Endothelial cell of umbilical vein (primary cell): ENCODE data around the gene SFMBT1. TPM values are rescaled to one million over a fixed set of nuclear protein-coding genes. Genes with fewer than 3 reads are reported as not detected.

Source experiments
- BruUV-seq: library from RNA; stranded (reverse); fragments of 400-500 nt; replicated peaks from 2 replicates; lab custom pipeline; 2021; lab: Mats Ljungman, UMichigan
- CTCF ChIA-PET: fragments of 300-600, 350-600 bp; sonication (Branson Sonifier 250); formaldehyde crosslinking; loops from one replicate; lab custom pipeline; 2021; ENCODE audit warnings: antibody characterized with exemption, inconsistent platforms; lab: Charles Lee
- POLR2A ChIA-PET: fragments of 300-600, 350-600 bp; sonication (Branson Sonifier 250); formaldehyde crosslinking; loops from one replicate; lab custom pipeline; 2021; ENCODE audit warnings: antibody characterized with exemption, inconsistent platforms; lab: Charles Lee
- DNase-seq: peaks from one replicate; pipeline ENCODE4 v3.0.0-alpha.2; 2011; ENCODE audit warnings: low read depth, low spot score
- FAIRE-seq: peaks from 2 replicates; lab custom pipeline; 2011; peaks lifted over from hg19 to GRCh38; lab: Jason Lieb, UNC
- H2AFZ ChIP-seq: 2 replicates; pipeline ENCODE4 v1.6.0; 2012; ENCODE audit warnings: low read depth, low read length, control low read depth, inconsistent platforms
- H3K27ac ChIP-seq: 2 replicates; pipeline ENCODE4 v1.5.1; 2011; ENCODE audit warnings: low read depth, mild to moderate bottlenecking, control low read depth, low read length, moderate library complexity; ENCODE audit not compliant: insufficient read depth
- H3K27me3 ChIP-seq, 2 experiments: 2 replicates each; pipeline versions ENCODE4 v1.6.0 to v1.6.1; 2011; ENCODE audit warnings: low read length in 2 of 2, mixed read lengths in 1 of 2; ENCODE audit not compliant: control insufficient read depth in 2 of 2, insufficient read depth in 2 of 2
- H3K36me3 ChIP-seq, 2 experiments: 2 replicates in 1 of 2; 3 replicates in 1 of 2; pipeline ENCODE4 v1.5.1; 2011; ENCODE audit warnings: low read length in 2 of 2, mild to moderate bottlenecking in 1 of 2, moderate library complexity in 1 of 2; ENCODE audit not compliant: control insufficient read depth in 2 of 2, insufficient read depth in 2 of 2; ENCODE audit errors: extremely low read depth in 1 of 2
- H3K4me1 ChIP-seq: 3 replicates; pipeline ENCODE4 v1.5.1; 2011; ENCODE audit warnings: mild to moderate bottlenecking, low read length; ENCODE audit not compliant: control insufficient read depth, insufficient read depth; ENCODE audit errors: extremely low read depth
- H3K4me2 ChIP-seq: 2 replicates; pipeline ENCODE4 v1.6.1; 2011; ENCODE audit warnings: low read length, control low read depth, mixed read lengths; ENCODE audit not compliant: insufficient read depth
- H3K4me3 ChIP-seq, 3 experiments: fragments of 200-600 bp in 1 of 3; sonication (generic), shearing (Covaris generic) in 1 of 3; replicated peaks in 1 of 3; 2 replicates each; pipeline ENCODE4 v1.5.1; 2011 to 2016; ENCODE audit warnings: control low read depth in 3 of 3, low read length in 3 of 3, mild to moderate bottlenecking in 2 of 3, inconsistent platforms in 1 of 3, low read depth in 1 of 3, moderate library complexity in 1 of 3; ENCODE audit not compliant: insufficient read depth in 1 of 3
- H3K79me2 ChIP-seq: 2 replicates; pipeline ENCODE4 v1.6.0; 2012; ENCODE audit warnings: low read length, inconsistent platforms; ENCODE audit not compliant: control insufficient read depth, insufficient read depth
- H3K9ac ChIP-seq: replicated peaks from 2 replicates; pipeline ENCODE3; 2011; ENCODE audit warnings: low read length, control low read depth; ENCODE audit not compliant: insufficient read depth; ENCODE audit errors: extremely low read depth
- H3K9me1 ChIP-seq: replicated peaks from 3 replicates; pipeline ENCODE4 v1.6.0; 2011; ENCODE audit warnings: mild to moderate bottlenecking, low read length; ENCODE audit not compliant: control insufficient read depth, insufficient read depth; ENCODE audit errors: extremely low read depth
- H3K9me3 ChIP-seq: replicated peaks from 2 replicates; pipeline ENCODE4 v1.5.1; 2012; ENCODE audit warnings: low read length, inconsistent platforms; ENCODE audit not compliant: control insufficient read depth, insufficient read depth
- H4K20me1 ChIP-seq: replicated peaks from 2 replicates; pipeline ENCODE3; 2011; ENCODE audit warnings: mild to moderate bottlenecking, low read length; ENCODE audit not compliant: control insufficient read depth, insufficient read depth; ENCODE audit errors: extremely low read depth
- EZH2 ChIP-seq: IDR thresholded peaks from 2 replicates; pipeline ENCODE4 v1.6.1; 2012; ENCODE audit warnings: borderline replicate concordance, low read depth, mild to moderate bottlenecking, moderate library complexity, low read length, inconsistent platforms; ENCODE audit not compliant: severe bottlenecking
- FOS ChIP-seq: IDR thresholded peaks from 2 replicates; pipeline ENCODE4 v1.6.1; 2011; ENCODE audit warnings: mild to moderate bottlenecking, low read length, moderate library complexity, borderline replicate concordance; ENCODE audit not compliant: insufficient read depth
- GATA2 ChIP-seq: IDR thresholded peaks from 2 replicates; pipeline ENCODE4 v1.7.0; 2011; ENCODE audit warnings: low read depth, mild to moderate bottlenecking, moderate library complexity, mixed read lengths, low read length; ENCODE audit not compliant: insufficient read length, insufficient read depth
- JUN ChIP-seq: IDR thresholded peaks from 2 replicates; pipeline ENCODE4 v1.6.1; 2011; ENCODE audit warnings: borderline replicate concordance, low read depth; ENCODE audit not compliant: insufficient read length, insufficient read depth
- MYC ChIP-seq: IDR thresholded peaks from one replicate; pipeline ENCODE4 v1.6.1; 2011; ENCODE audit warnings: mild to moderate bottlenecking, low read depth, low read length
- POLR2A ChIP-seq: IDR thresholded peaks from 2 replicates; pipeline ENCODE4 v1.6.1; 2012; ENCODE audit warnings: low read depth, mild to moderate bottlenecking, control low read depth, low read length
- POLR2AphosphoS5 ChIP-seq: IDR thresholded peaks from 2 replicates; pipeline ENCODE4 v1.6.1; 2012; ENCODE audit warnings: low read depth, mild to moderate bottlenecking, control low read depth, low read length, moderate library complexity; ENCODE audit not compliant: insufficient read depth
- dilution Hi-C: fragments of 300-500 bp; cut with MboI; formaldehyde crosslinking; loops from one replicate; pipeline ENCODE4 v1.15.0; 2019; ENCODE audit warnings: low sequenced_read_pairs; ENCODE audit not compliant: extremely low pct_ligation_motif_present
- intact Hi-C: fragments of 100-400 bp; cut with micrococcal nuclease; formaldehyde crosslinking; loops from one replicate; pipeline ENCODE4 v1.10.0; 2022
- polyA plus RNA-seq, 4 experiments: library from polyadenylated mRNA; depleted of rRNA in 3 of 4; stranded (reverse) in 3 of 4; unstranded in 1 of 4; fragments of >200 nt; gene quantifications; 2 replicates each; pipeline versions ENCODE4 v1.2.1 to v1.2.3, GENCODE V29; 2011 to 2012; ENCODE audit warnings: missing spikeins in 1 of 4
- total RNA-seq: library from RNA; stranded (reverse); gene quantifications from 2 replicates; pipeline ENCODE4 v1.2.3, GENCODE V29; 2021
- TF ChIP-seq, protein P1 (sequence below), 2 donors: IDR thresholded peaks; 1 replicate in 1 of 2; 2 replicates in 1 of 2; pipeline ENCODE4 v1.5.1; 2011; ENCODE audit warnings: low read length in 2 of 2, mild to moderate bottlenecking in 2 of 2, moderate library complexity in 2 of 2, control low read depth in 1 of 2, inconsistent platforms in 1 of 2, low read depth in 1 of 2; ENCODE audit not compliant: insufficient read depth in 1 of 2; ENCODE audit errors: extremely low read depth in 1 of 2
- TF ChIP-seq, protein P2 (sequence below): IDR thresholded peaks from 2 replicates; pipeline ENCODE4 v1.6.1; 2011; ENCODE audit not compliant: insufficient read depth, insufficient read length

SFMBT1 gene
- total and polyA plus RNA-seq, 2 donors (not counting 3 experiments of a cell fraction or from before 2014, with no cell fraction given), result 1.8 to 6.0 TPM

DNA sequence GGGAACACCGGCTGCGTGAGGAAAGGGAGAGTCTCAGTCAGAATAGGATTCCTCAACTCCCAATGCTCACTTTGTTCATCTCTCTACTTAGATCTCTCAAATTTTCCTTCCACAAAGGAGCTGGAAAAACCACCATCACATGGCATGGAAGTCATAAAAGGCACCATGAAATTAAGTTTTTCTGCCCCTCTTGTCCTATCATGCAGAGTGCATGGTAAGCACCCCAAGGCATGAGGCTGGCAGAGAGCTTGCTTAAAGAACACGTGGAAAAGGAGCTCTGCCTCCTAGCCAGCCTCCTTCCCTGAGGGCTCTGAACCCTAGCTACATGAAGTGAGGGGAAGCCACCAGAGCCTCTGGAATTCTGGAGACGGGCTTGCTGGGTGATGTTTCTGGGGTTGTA lies 166.3 kb downstream of the SFMBT1 start:
- no peaks in the 10 kb centered on the region for H3K36me3 ChIP-seq
- intact Hi-C loops, result no loop called here

More for the DNA sequence above, 166.3 kb downstream of the SFMBT1 start:
- CTCF ChIA-PET, result interaction anchor here (0.6 to 1.6 kb wide), 10 partner anchors 9 to 221 kb away, joined by 3 to 5 read pairs (median 3); no protein-coding TSS in a partner anchor
- no TSS peak for BruUV-seq
- dilution Hi-C loops, result no loop called here
- Histone ChIP-seq H3K9me1 (no peaks in the 10 kb centered on the region), H4K20me1 (no peaks in the 10 kb centered on the region), H3K4me3 (no peak overlapping the region), H3K9ac (no peak overlapping the region), H2AFZ (no peak overlapping the region), H3K27me3 (no peaks in the 10 kb centered on the region), H3K4me2 (no peak overlapping the region), H3K27ac (no peak overlapping the region), H3K79me2 (no peaks in the 10 kb centered on the region), H3K4me1 (no peaks in the 10 kb centered on the region), H3K9me3 (no peaks in the 10 kb centered on the region)
- POLR2A ChIA-PET, result no interaction called here
- no peak for FAIRE-seq
- TF ChIP-seq JUN, result no peak
- TF ChIP-seq FOS, result no peak
- no peak for TF ChIP-seq MYC
- TF ChIP-seq POLR2AphosphoS5, result no peak
- no peak for TF ChIP-seq EZH2
- no peak for TF ChIP-seq GATA2
- no peak for TF ChIP-seq POLR2A
- TF ChIP-seq, protein P1, sequence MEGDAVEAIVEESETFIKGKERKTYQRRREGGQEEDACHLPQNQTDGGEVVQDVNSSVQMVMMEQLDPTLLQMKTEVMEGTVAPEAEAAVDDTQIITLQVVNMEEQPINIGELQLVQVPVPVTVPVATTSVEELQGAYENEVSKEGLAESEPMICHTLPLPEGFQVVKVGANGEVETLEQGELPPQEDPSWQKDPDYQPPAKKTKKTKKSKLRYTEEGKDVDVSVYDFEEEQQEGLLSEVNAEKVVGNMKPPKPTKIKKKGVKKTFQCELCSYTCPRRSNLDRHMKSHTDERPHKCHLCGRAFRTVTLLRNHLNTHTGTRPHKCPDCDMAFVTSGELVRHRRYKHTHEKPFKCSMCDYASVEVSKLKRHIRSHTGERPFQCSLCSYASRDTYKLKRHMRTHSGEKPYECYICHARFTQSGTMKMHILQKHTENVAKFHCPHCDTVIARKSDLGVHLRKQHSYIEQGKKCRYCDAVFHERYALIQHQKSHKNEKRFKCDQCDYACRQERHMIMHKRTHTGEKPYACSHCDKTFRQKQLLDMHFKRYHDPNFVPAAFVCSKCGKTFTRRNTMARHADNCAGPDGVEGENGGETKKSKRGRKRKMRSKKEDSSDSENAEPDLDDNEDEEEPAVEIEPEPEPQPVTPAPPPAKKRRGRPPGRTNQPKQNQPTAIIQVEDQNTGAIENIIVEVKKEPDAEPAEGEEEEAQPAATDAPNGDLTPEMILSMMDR (IDR thresholded peaks at IDR 0.05; ENCODE audit: extremely low read depth in 1 of 2, insufficient read depth in 1 of 2, low read depth in 1 of 2, low read length in 2 of 2), result no peak
- TF ChIP-seq, protein P2, sequence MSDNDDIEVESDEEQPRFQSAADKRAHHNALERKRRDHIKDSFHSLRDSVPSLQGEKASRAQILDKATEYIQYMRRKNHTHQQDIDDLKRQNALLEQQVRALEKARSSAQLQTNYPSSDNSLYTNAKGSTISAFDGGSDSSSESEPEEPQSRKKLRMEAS, result no peak
- no peak for DNase-seq
